CD14-positive monocyte (primary cell): Measurements from ENCODE around the gene CXorf58. TPM values are rescaled to one million over a fixed set of nuclear protein-coding genes. Genes with fewer than 3 reads are reported as not detected.
A peak's percentile ranks its signal among the peaks of the same experiment; 100 is the strongest.

Source experiments
- DNase-seq, 3 donors: peaks; one replicate each; pipeline ENCODE4 v3.0.0-alpha.2; 2011 to 2022
- H2AFZ ChIP-seq: 2 replicates; pipeline ENCODE4 v1.6.0; 2012; ENCODE audit warnings: mild to moderate bottlenecking, low read depth, low read length, inconsistent platforms; ENCODE audit not compliant: insufficient read depth, poor library complexity, severe bottlenecking
- H3K27ac ChIP-seq, 2 donors: 1 replicate in 1 of 2; 2 replicates in 1 of 2; pipeline ENCODE4 v1.5.1; 2012 to 2013; ENCODE audit warnings: low read length in 2 of 2, control low read depth in 1 of 2, inconsistent platforms in 1 of 2, low read depth in 1 of 2, mild to moderate bottlenecking in 1 of 2
- H3K27me3 ChIP-seq, 2 donors: one replicate each; pipeline versions ENCODE4 v1.6.0 to v1.6.1; 2011 to 2013; ENCODE audit warnings: low read length in 2 of 2; ENCODE audit not compliant: control insufficient read depth in 2 of 2, insufficient read depth in 2 of 2
- H3K36me3 ChIP-seq, 2 donors: replicated peaks in 1 of 2; 1 replicate in 1 of 2; 2 replicates in 1 of 2; pipeline versions ENCODE4 v1.5.1 to v1.6.1; 2012 to 2013; ENCODE audit warnings: low read length in 2 of 2, control low read depth in 1 of 2, inconsistent platforms in 1 of 2, mild to moderate bottlenecking in 1 of 2; ENCODE audit not compliant: insufficient read depth in 2 of 2, control insufficient read depth in 1 of 2
- H3K4me1 ChIP-seq, 2 donors: 1 replicate in 1 of 2; 2 replicates in 1 of 2; pipeline versions ENCODE4 v1.5.1 to v1.6.1; 2012 to 2013; ENCODE audit warnings: low read length in 2 of 2, control low read depth in 1 of 2, inconsistent platforms in 1 of 2, mild to moderate bottlenecking in 1 of 2, moderate library complexity in 1 of 2; ENCODE audit not compliant: insufficient read depth in 2 of 2, control insufficient read depth in 1 of 2
- H3K4me2 ChIP-seq: replicated peaks from 2 replicates; pipeline ENCODE3; 2012; ENCODE audit warnings: low read length, moderate library complexity, mild to moderate bottlenecking; ENCODE audit not compliant: poor library complexity, severe bottlenecking; ENCODE audit errors: extremely low read depth
- H3K4me3 ChIP-seq, 3 experiments: fragments of 200-600 bp in 1 of 3; sonication (generic) in 1 of 3; replicated peaks in 1 of 3; 1 replicate in 2 of 3; 2 replicates in 1 of 3; pipeline ENCODE4 v1.5.1; 2011 to 2013; ENCODE audit warnings: low read length in 3 of 3, mild to moderate bottlenecking in 3 of 3, control low read depth in 2 of 3, low read depth in 2 of 3, inconsistent platforms in 1 of 3, moderate library complexity in 1 of 3
- H3K79me2 ChIP-seq: 2 replicates; pipeline ENCODE4 v1.6.0; 2012; ENCODE audit warnings: mild to moderate bottlenecking, control low read depth, inconsistent platforms, low read length, moderate library complexity; ENCODE audit not compliant: insufficient read depth
- H3K9ac ChIP-seq: 2 replicates; pipeline ENCODE4 v1.6.0; 2017; ENCODE audit warnings: low read length, mild to moderate bottlenecking; ENCODE audit not compliant: insufficient read depth, poor library complexity, severe bottlenecking
- H3K9me3 ChIP-seq, 2 donors: replicated peaks in 1 of 2; 1 replicate in 1 of 2; 2 replicates in 1 of 2; pipeline versions ENCODE4 v1.5.1 to v1.6.1; 2012 to 2013; ENCODE audit warnings: low read length in 2 of 2, control low read depth in 1 of 2; ENCODE audit not compliant: control insufficient read depth in 1 of 2, insufficient read depth in 1 of 2
- H4K20me1 ChIP-seq: 2 replicates; pipeline ENCODE4 v1.6.0; 2012; ENCODE audit warnings: mild to moderate bottlenecking, low read length, control low read depth, moderate library complexity; ENCODE audit not compliant: insufficient read depth
- H3K27ac Mint-ChIP-seq, 7 donors: one replicate each; pipeline ENCODE4 v1.8.0; 2020; ENCODE audit warnings: mild to moderate bottlenecking in 7 of 7, mixed read lengths in 7 of 7, moderate library complexity in 6 of 7, inconsistent platforms in 2 of 7
- H3K27me3 Mint-ChIP-seq, 3 donors: one replicate each; pipeline ENCODE4 v1.8.0; 2021 to 2022; ENCODE audit warnings: low read depth in 3 of 3, mild to moderate bottlenecking in 3 of 3, mixed read lengths in 3 of 3, moderate library complexity in 3 of 3, inconsistent platforms in 1 of 3
- H3K36me3 Mint-ChIP-seq, 2 donors: one replicate each; pipeline ENCODE4 v1.8.0; 2020; ENCODE audit warnings: mixed read lengths in 2 of 2, inconsistent platforms in 1 of 2, mild to moderate bottlenecking in 1 of 2
- H3K4me1 Mint-ChIP-seq: one replicate; pipeline ENCODE4 v1.8.0; 2020; ENCODE audit warnings: mild to moderate bottlenecking, mixed read lengths
- H3K4me3 Mint-ChIP-seq, 2 donors: one replicate each; pipeline ENCODE4 v1.8.0; 2020; ENCODE audit warnings: mild to moderate bottlenecking in 2 of 2, mixed read lengths in 2 of 2, moderate library complexity in 1 of 2
- H3K9me3 Mint-ChIP-seq, 7 donors: one replicate each; pipeline ENCODE4 v1.8.0; 2020 to 2022; ENCODE audit warnings: mixed read lengths in 7 of 7, mild to moderate bottlenecking in 6 of 7, moderate library complexity in 6 of 7, inconsistent platforms in 2 of 7
- CTCF ChIP-seq: fragments of 200-600 bp; IDR thresholded peaks from one replicate; pipeline ENCODE4 v1.8.0; 2022; ENCODE audit warnings: antibody characterized with exemption, mild to moderate bottlenecking
- WGBS: methylation state at CpG from one replicate; pipeline ENCODE4 v1.1.5; 2013; ENCODE audit warnings: missing lambda C conversion rate; ENCODE audit not compliant: insufficient coverage; 5-methylcytosine and 5-hydroxymethylcytosine counted together
- intact Hi-C, 2 donors: fragments of 100-400 bp; cut with micrococcal nuclease; formaldehyde crosslinking; loops; one replicate each; pipeline versions ENCODE4 v1.15.0 to v1.15.1; 2023
- polyA plus RNA-seq, 3 donors: library from polyadenylated mRNA; depleted of rRNA in 1 of 3; unstranded in 2 of 3; stranded (reverse) in 1 of 3; fragments of 300-500 nt in 2 of 3; fragments of >200 nt in 1 of 3; fragmentation: Illumina TruSeq in 2 of 3; gene quantifications; 1 replicate in 2 of 3; 2 replicates in 1 of 3; pipeline ENCODE4 v1.2.3, GENCODE V29; 2012 to 2021

Gene CXorf58
- polyA plus RNA-seq, 3 donors, result not detected

DNA sequence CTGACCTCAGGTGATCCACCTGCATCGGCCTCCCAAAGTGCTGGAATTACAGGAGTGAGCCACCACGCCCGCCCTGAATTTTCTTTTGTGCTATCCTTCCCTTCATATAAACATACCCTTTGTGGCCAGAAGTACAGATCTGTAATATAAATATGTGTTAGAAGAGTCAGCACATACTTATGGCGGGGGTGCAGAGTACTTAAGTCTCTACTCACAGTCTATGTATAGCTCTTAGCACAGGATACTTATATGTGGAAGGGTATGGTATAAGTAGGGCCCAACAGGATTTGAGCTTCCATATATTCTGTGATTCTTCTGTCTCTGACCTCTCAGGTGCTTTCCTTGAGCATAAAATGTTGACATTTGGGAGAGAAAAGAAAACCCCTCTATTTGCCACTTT is 18.2 kb downstream of the CXorf58 start:
- Histone ChIP-seq H3K4me2 (no peak overlapping the region), H3K27ac (no peak overlapping the region), H3K36me3 (no peaks in the 10 kb centered on the region), H2AFZ (no peak overlapping the region), H3K9me3 (no peaks in the 10 kb centered on the region), H3K4me1 (peaks cover 0 to 6% of the 10 kb centered on the region in 2 donors), H3K4me3 (no peak overlapping the region), H3K79me2 (no peaks in the 10 kb centered on the region), H4K20me1 (no peaks in the 10 kb centered on the region), H3K27me3 (peaks cover 0 to 3% of the 10 kb centered on the region in 2 donors), H3K9ac (no peak overlapping the region)
- Mint-ChIP-seq H3K27ac (no peak overlapping the region), H3K4me1 (peaks cover 9% of the 10 kb centered on the region), H3K36me3 (no peaks in the 10 kb centered on the region), H3K4me3 (no peak overlapping the region), H3K27me3 (peaks cover 0 to 9% (median 0%) of the 10 kb centered on the region in 3 donors), H3K9me3 (peaks cover 0 to 3% (median 0%) of the 10 kb centered on the region in 7 donors)
- intact Hi-C loops, result no loop called here
- WGBS, result no CpG with 5 or more reads among the region's 4 CpGs
- TF ChIP-seq CTCF, result no peak
- no peak for DNase-seq

DNA sequence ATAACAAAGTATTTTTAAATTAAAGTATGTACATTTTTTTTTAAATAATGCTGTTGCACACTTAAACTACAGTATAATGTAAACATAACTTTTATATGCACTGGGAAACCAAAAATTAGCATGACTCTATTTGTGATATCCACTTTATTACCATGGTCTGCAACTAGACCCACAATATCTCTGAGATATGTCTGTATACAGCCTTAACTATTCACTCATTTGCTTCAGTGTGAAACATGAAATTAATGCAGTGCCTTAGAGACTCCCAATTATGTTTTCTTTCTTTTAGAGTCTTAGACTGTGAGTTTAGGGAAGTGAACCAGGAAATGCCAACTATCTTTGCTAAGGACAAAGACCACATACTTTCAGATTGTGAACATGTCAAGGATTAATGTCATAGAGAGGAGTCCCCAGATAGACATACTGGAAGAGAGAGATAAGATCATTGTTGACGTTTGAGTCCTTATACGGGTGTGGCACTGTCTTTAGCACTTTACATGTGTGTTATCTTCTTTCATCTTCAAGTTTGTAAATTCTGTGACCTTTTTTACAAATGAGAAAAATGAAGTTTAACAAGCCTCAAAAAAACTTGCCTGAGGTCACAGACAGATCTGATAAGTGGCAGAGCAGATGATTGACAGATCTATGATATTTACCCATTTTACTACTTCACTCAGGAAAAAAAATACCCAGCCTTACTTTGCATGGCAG is 23.2 kb downstream of the CXorf58 start:
- no peaks in the 10 kb centered on the region for H3K79me2 ChIP-seq
- Mint-ChIP-seq H3K27me3 (peaks cover 0 to 21% (median 0%) of the 10 kb centered on the region in 3 donors), H3K27ac (peak overlapping the region in 3 of 7 donors; percentile 58 to 87 (median 68)), H3K9me3 (peaks cover 0 to 3% (median 0%) of the 10 kb centered on the region in 7 donors), H3K4me3 (no peak overlapping the region), H3K36me3 (no peaks in the 10 kb centered on the region), H3K4me1 (peaks cover 19% of the 10 kb centered on the region)
- TF ChIP-seq CTCF, result no peak
- H3K9me3 ChIP-seq, result no peaks in the 10 kb centered on the region
- WGBS, result no CpG with 5 or more reads among the region's 2 CpGs
- H3K9ac ChIP-seq, result no peak overlapping the region
- peaks cover 6 to 13% of the 10 kb centered on the region in 2 donors for H3K4me1 ChIP-seq
- no peak overlapping the region for H3K4me3 ChIP-seq
- H3K27ac ChIP-seq, result peak overlapping the region in 1 of 2 donors; percentile 27
- no peaks in the 10 kb centered on the region for H4K20me1 ChIP-seq
- H3K36me3 ChIP-seq, result no peaks in the 10 kb centered on the region
- intact Hi-C loops, result no loop called here
- H3K27me3 ChIP-seq, result peaks cover 0 to 4% of the 10 kb centered on the region in 2 donors
- DNase-seq, result peak in 1 of 3 donors; percentile 14
- peak overlapping the region; percentile 8 for H3K4me2 ChIP-seq
- H2AFZ ChIP-seq, result peak overlapping the region; percentile 22
